ENCODE results near the gene NT5C3A. TPM values are rescaled to one million over a fixed set of nuclear protein-coding genes. Genes with fewer than 3 reads are reported as not detected.
"Not testable (repeated sequence)": the region's sequence is repeated elsewhere in the genome, so short reads cannot be mapped to it uniquely, and the experiment has no call there.

Gene NT5C3A
- total RNA-seq, 1 donor from 2014 or later: 18.5 TPM

DNA sequence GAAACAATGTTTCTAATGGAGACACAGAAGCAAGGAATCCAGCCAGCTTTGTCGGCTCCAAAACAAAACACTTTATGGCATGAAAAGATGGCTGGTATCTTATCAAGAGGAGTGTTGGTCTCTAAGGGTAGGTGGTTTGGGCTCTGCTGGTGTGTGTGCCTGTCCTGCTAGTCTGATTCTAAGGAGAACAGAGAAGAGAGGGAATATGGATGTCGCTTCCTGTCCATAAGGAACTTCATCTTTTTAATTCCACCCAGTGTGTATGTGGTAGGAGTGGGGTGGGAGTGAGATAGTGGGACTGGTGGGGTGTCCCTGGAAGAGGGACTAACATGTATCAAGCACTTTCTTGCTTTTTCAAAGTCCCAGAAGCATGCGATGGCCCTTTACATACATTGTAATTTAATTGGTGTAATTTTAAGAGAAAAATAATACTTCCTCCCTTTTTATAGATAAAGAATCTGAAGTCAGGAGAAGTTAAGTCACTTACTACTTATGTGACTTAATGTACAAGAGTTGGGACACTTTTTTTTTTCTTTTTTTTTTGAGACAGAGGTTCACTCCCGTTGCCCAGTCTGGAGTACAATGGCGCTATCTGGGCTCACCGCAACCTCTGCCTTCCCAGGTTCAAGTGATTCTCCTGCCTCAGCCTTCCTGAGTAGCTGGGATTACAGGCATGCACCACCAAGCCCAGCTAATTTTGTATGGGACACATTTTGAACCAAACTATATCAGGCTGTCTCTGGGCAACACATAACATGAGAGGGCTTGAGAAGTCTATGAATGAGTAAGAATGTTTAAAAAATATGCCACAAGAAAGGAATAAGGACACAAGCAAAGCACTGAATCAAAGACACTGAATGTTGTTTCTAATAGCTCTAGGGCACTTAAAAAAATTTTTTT, 18.8 kb downstream of the NT5C3A start:
- DNase-seq (ENCODE audit: low spot score): no peak

DNA sequence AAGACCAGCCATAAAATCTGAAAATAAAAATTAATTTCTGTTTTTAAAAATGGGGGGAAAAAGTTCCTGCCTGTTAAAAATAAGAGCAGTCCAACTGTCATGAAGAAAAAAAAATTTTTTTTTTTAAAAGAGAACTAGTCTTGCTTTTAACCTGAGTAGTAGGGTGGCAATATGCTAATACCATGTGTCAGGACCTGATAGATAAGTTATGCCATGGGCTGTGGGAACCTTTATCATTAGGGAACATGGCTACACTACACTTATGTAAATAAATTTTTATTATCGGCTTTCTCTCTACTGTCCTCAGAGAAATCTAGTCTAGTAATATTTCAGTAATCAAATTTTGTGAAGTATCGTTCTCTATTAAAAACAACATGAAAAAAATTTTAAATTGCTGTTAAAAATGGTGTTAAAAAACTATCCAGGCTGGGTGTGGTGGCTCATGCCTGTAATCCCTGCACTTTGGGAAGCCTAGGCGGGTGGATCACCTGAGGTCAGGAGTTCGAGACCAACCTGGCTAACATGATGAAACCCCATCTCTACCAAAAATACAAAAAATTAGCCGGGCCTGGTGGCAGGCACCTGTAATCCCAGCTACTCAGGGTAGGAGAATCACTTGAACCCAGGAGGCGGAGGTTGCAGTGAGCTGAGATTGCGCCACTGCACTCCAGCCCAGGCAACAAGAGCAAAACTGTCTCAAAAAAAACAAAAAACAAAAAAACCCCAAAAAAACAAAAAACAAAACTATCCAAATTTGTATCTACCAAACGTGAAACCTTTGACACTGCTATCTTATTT, 20.7 kb downstream of the NT5C3A start:
- DNase-seq (ENCODE audit: low spot score): no peak

DNA sequence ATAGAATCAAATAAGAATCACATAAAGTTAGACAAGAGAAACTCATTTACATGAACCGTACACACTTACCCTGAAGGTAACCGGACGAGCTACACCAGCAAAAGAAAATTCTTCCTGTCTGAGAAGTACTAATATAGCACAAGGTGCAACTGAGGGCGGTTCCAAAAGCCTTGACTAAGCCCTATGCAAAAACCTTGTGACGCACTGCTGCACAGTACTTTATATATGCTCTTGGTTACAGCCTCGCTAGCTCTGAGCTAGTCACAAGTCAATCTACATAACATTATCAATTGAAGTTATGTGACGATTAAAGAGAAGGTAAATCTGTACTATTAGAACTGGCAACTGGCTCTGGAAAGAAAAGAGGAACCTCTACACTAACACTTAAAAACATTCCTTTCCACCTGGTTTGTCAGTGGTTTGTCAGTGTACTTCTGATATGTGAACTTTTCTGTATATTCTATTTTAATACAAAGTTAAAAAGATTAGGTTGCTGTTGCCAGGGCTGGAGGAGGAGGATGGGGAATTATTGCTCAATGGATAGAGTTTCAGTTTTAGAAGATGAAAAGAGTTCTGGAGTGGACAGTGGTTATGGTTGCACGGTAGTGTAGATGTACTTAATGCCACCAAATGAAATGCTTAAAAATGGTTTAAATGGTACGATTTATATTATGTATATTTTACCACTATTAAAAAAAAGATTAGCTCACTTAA, 21.6 kb downstream of the NT5C3A start:
- no peak for DNase-seq (ENCODE audit: low spot score)

DNA sequence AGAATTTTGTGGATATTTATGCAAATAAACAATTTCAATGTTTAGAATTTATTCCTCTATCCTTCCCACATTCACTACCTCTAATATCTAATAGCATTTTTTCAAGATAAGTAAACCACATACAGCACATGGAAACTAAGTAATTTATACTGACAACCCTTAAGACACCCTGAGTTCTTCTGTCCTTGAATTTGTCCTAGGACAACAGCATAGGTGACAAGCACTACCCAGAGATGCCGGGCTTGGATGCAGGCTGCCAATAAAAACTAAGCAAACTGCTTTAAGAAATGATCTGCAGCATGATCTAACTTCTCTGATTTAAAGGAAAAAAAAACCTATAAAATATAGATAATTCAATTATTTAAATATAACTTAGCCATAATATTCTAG, 22.7 kb downstream of the NT5C3A start:
- no peak for DNase-seq (ENCODE audit: low spot score)

DNA sequence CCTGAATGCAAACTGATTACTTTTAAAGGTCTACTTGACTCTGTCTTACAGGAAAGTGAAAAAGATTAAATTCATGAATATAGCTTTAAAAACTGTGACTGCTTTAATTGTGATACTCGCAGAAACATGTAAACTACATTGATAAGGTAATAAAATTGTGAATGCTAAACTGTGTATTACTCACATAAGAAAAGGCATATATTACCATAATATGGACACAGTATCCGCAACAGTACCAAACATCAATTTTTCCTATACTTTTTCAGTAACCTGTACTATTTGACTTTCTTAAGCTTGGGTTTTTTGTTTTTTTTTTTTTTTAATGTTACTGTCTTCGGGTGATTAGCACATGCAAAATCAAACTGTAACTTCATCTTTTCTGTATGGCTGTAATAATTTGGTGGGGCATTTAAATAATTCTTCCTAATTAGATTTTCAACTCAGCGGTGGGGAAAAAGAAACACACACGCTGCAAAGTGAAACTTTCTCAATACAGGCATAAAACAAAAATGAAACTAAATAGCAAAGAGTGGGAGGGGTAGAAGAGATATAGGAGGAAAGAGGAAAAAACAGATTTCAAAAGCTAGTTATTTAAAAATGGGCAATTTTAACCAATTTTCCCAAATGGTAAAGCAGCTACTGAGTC, 23.2 kb downstream of the NT5C3A start:
- no peak for DNase-seq (ENCODE audit: low spot score)

DNA sequence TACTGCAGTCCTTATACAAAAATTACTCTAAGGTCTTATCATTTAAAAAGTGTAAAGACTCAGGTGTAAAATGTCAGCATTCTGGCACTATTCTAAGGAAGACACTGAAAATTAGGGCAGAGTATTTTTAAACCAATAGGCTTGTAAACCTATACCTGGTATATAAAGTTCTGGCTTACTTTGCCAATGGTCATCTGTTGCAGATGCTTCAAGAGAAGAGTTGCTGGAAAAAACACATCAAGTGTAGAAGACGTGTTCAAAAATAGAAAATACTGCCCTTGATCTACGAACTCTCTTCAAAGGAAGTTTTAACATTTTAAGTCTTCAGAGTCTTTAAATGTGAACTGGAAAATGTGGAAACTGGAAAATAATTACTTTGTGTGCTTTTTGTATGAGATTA, 23.9 kb downstream of the NT5C3A start:
- DNase-seq (ENCODE audit: low spot score): no peak

DNA sequence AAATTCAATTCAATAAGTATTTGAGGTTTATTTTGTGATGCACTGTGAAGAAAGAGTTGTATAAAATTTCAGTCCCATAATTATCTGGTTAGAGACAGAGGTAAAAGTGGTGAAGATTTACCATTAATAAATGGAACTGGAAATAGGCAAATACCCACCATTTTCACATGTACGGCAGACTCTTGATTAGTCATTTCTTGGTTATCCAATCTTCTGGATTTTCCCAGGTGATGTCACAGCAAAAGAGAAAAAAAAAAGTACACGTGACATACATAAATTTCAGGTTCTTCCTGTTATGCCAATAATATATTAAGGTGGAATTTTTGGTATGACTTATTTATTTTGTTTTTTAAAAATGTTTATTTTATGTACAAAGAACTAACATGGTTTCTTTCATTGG, 26.8 kb downstream of the NT5C3A start:
- no peak for DNase-seq (ENCODE audit: low spot score)

DNA sequence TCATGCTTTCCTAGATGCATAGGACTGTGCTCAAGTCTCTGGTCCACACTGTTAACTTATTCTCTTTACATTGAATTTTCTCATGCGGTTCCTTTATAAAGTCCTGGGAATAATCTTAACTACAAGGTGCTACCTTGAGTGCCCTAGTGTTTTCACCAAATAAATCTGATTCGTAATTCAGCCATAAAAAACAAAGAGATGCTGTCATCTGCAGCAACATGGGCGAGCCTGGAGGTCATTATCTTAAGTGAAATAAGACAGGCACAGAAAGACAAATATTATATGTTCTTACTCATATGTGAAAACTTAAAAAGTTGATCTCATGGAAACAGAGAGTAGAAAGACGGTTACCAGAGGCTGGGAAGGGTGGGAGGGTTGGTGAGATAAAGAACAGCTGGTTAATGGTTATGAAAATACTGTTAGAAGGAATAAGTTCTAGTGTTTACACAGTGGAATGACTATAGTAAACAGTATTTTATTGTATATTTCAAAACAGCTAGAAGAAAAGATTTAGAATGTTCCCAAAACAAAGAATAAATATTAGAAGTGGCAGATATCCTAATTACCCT, 38.3 kb downstream of the NT5C3A start:
- no peak for DNase-seq (ENCODE audit: low spot score)

DNA sequence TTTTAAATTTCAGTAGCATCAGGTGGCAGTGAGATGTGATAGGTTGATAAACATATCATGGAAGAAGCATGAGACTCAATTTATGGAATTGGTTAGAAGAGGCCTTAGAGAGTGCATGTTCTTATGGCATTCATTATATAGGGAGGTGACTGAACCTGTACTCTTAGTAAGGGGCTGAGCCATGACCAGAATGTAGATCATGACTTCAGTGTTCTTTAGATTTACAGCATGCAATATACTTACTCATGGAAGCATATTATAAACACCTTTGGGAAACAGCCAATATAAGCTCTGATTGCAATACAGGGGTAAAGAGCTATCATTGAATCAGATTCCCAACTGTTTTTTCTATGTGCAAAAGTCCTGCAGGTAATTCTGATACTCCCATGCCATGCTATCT, 50.2 kb downstream of the NT5C3A start:
- DNase-seq (ENCODE audit: low spot score): no peak

DNA sequence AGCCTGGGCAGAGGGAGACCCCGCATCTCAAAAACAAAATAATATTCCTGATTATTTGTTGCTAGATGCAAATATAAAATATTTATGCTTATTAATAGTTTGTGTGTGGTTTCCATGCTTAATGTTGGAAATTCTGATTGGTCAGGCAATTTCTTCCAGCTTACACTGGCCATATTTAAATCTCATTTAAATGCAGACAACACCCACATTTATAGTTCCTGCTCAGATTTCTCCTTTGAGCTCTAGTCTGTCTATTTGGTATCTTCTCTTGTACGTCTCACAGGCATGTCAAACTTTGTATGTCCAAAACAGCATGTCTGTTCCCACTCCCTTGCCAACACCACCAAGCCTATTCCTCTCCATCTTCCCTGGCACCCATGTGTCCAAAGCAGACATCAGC, 52.8 kb downstream of the NT5C3A start:
- no peak for DNase-seq (ENCODE audit: low spot score)

DNA sequence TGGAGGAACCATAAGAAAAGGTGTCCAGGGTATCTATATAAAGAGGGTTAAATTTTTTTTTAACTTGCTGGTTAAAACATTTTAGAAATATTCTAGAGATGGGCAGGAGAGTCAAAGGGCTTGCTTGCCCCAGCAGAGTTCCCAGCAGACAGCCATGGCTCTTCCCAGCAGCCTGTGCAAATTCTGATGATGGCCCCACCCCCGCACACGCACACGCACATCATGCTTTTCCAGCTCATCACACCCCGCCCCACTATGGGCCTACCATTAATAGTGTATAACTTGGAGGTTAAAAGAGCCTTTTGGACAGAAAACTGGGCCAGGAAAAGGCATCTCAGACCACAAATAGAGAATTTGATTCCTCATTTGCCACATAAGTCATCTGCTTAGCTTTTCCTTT, 56.9 kb downstream of the NT5C3A start:
- DNase-seq (ENCODE audit: low spot score): not testable (repeated sequence)

DNA sequence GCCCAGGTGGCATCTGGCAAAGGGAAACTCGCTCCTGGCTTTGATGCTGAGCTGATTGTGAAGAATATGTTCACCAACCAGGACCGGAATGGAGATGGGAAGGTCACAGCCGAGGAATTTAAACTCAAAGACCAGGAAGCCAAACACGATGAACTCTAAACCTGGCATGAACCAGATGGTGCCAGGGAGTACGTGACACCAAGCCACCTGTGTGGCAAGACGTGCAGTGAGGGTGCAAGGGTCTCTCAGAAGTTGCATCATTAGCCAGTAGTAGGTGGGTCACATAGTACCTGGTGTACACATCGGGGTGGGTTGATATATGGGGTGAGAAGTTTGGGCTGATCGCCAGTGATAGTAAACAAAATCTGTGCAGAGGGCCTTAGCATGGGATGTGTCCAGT, 57.4 kb downstream of the NT5C3A start:
- DNase-seq (ENCODE audit: low spot score): not testable (repeated sequence)

DNA sequence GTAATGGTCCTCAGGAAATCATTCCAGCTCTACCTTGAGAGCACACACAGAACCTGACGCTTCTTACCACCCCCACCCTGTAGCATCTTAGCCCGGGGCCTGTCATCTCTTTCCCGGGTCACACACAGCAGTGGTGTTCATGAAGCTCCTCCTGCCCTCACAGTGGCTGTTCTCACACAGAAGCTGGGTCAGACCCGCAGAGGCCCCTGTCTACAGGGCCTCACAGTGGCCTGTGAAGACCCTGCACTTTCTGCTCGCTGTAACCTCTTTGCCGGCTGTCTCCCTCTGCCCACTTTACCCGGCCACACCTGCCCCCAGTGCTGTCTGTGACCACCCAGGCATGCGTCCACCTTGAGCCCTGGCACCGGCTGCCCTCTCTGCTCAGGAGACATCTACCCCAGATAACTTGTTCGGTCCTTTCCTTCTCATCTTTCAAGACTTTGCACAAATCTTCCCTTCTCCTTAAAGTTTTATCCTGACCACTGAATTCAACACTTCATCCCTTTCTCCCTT, 58.4 kb downstream of the NT5C3A start:
- DNase-seq (ENCODE audit: low spot score): not testable (repeated sequence)

DNA sequence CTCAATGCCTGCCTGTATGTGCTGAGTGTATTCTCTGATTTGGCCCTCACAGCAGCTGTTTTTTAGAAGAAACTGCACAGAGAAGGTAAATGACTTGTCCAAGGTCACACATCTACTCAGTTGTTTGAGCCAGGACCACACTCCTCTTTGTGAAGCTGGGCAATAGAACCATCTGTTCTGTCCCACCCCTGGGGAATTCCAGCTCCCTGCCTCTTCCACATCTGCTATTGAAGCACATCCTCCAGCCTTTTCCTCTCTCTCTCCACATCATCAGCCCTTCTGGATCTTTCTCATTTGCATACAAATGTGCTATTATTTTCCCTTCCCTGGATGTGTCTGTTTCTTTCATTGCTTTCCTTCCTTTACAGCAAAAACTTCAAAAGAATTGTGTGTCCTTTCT, 59.5 kb downstream of the NT5C3A start:
- DNase-seq (ENCODE audit: low spot score): not testable (repeated sequence)

DNA sequence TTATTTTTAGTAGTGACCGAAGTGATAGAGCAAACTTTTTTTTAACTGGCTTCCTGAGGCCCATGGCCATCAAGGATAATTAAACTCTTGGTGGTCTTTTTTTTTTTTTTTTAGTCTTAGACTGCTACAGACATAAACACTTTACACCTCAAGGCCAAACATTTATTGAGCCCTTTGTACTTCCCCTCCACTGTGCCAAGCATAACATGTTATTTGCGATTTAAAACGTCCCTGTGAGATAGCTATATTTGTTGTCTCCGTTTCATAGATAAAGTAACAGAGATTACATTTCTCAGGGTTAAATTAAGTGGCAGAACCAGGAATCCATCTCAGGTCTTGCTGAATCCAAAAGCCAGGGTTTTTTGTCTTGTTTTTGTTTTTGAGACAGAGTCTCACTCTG, 63.2 kb downstream of the NT5C3A start:
- not testable (repeated sequence) for DNase-seq (ENCODE audit: low spot score)

DNA sequence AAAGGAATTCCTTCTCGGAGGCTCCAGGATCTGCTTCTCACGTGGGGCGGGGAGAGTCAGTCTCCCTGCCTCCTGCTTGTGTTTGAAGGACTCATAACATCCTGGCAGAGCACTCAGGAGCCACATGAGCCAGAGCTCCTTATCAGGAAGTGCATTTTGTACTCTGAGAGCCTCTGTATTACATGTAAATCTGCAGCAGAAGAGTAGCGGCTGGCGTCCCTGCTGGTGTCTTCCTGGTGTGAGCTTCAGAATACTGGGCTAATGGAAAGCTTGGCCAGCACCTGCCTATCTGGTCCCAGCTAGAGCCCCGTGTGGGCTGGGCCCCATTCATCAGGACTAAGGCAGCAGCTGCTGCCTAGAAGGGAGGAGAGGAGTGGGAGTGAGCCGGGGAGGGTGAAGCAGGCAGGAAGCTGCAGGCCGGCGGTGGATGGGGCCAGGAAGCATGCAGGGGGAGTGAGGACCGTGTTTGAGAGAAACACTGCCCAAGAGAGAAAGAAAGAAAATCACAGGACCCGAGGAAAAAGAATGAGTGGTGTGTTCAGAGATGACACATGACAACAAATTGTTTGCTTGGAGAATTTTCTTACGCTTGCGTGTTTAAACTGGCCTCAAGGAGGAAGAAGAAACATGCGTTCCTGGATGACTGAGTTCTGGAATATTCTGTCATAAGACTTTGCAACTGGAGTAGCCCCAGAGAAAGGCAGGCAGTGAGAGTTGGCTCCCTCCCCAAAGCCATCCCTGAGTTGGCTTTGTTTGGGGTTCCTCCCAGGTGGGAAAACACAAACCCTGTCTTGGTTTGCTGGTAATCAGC, 64.0 kb downstream of the NT5C3A start:
- DNase-seq (ENCODE audit: low spot score): not testable (repeated sequence)

DNA sequence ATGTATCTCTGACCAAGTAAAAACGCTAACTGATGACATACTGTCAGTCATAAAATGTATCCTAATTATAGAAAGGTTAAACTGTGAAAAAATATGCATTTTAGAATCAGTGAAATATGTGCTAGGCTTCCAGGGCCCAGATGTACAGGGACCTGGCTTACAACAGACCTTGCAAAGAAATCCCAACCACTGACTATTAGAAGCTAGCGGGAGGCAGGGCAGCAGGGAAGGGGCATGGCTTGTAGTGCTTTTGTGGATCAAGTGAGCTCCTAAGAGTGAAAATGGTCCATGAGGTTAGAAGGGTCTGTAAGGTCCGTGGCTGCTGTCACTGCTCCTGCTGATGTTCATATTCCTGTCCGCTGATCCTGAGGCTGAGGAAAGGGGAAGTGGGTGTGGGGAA, 64.6 kb downstream of the NT5C3A start:
- DNase-seq (ENCODE audit: low spot score): not testable (repeated sequence)

DNA sequence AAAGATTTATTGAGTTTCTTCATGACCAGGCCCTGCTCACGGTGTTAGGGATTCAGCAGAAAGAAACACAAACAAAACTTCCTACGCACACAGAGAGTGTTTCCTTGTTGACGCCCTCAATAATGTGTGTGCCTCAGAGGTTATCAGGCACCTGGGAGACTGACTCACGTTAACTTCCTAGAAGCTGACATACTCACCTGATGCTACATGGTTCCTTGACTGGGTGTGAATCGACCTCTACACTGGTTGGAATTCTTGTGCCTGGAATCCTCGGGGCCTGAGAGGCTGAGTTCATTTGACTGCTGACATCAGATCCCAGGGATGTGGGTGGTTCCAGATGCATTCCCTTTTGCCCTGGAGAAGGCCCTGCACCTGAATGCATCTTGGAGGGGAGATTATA, 69.8 kb downstream of the NT5C3A start:
- not testable (repeated sequence) for DNase-seq (ENCODE audit: low spot score)

DNA sequence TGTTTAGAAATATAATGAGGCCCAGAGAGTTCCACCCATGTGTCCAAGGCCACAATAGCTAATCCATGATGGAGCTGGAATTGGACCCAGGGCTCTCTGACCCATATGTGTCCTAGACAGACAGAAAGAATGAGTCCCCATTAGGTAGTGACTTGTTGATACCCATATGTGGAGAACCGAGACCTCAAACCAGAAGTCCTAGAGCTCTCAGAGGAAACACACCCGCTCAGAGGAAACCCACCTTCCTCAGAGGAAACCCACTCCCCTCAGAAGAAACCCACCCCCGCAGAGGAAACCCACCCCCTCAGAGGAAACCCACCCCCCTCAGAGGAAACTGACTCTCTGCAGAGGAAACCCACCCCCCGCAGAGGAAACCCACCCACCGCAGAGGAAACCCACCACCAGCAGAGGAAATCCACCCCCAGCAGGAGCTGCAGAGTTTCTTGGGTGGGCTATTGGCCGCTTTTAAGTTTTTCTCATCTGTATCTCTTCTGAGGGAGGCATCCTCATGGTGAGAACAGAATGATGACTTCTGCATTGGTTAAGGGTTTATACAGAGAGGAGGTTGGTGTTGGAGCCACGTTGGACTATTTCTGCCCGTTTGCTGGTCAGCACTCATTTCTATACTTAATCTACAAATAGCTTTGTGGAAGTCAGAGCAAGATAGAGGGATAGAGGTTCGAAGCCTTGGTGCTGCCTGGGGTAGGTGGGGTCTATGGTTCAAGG, 70.4 kb downstream of the NT5C3A start:
- DNase-seq (ENCODE audit: low spot score): not testable (repeated sequence)

All from mesenteric fat pad (tissue), 1 donor.